ENCODE results near the gene CHURC1. TPM values are rescaled to one million over a fixed set of nuclear protein-coding genes. Genes with fewer than 3 reads are reported as not detected.
A peak's percentile ranks its signal among the peaks of the same experiment; 100 is the strongest.

Gene CHURC1
- total RNA-seq, 1 experiment from 2014 or later, result 52.4 TPM

DNA sequence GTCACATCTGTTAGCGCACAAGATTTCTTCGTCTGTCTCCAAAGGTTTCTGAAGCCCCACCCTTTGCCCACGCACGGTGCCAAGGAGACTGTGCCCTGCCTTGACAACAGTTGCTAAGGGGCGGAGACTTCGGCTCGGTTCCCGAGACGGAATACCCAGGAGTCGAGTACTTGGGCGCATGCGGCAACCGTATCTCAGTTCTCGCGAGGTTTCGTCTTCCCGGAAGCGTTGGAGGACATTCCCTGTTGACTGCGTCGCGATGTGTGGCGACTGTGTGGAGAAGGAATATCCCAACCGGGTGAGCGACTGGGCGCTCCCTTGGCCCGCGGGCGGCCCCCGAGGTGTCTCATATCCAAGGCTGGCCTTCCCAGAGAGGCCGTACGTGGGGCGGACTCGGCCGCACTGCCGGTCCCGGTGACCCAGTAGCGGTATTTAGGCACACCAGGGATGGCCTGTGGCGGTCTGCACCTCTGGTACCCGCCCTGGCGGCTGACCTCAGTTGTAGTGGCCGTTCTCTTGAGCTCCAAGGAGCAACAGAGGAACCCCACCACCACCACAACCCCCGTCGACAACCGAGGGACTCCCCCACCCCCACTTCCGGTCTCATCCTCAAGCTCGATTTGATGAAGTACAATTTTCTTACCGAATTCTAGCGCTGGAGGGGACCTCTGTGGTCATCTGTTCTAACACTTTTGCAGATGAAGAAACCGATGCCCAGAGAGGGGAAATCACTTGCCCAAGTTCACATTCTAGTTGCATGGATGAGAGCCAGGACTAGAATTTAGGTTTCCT lies at the start of gene CHURC1 (continued):
- TF ChIP-seq ZNF317 (CRISPR knock-in tag; IDR thresholded peaks at IDR 0.05; ENCODE audit: borderline replicate concordance, low read depth) (no peak), SMAD3 (CRISPR knock-in tag; IDR thresholded peaks at IDR 0.05; ENCODE audit: borderline replicate concordance) (0 out of 2 replicates have a peak, but pooled peaks have one; percentile 24), NFATC4 (CRISPR knock-in tag; IDR thresholded peaks at IDR 0.05) (no peak), NFYB (CRISPR knock-in tag; conservative IDR thresholded peaks at IDR 0.05; ENCODE audit: low read depth) (no peak), NR2C2 (CRISPR knock-in tag; IDR thresholded peaks at IDR 0.05) (no peak), FOXJ3 (CRISPR knock-in tag; IDR thresholded peaks at IDR 0.05; ENCODE audit: borderline replicate concordance) (no peak), HMGA2 (CRISPR knock-in tag; IDR thresholded peaks at IDR 0.05) (no peak), FOXP1 (CRISPR knock-in tag; IDR thresholded peaks at IDR 0.05; ENCODE audit: borderline replicate concordance) (no peak; the same call in 1 of the 2 replicates), KAT7 (CRISPR knock-in tag; IDR thresholded peaks at IDR 0.05; ENCODE audit: borderline replicate concordance) (0 out of 2 replicates have a peak, but pooled peaks have one; percentile 64), CBFB (CRISPR knock-in tag; IDR thresholded peaks at IDR 0.05; ENCODE audit: low read depth) (no peak), JUN (CRISPR knock-in tag; IDR thresholded peaks at IDR 0.05) (no peak), IRF2 (CRISPR knock-in tag; IDR thresholded peaks at IDR 0.05; ENCODE audit: borderline replicate concordance, low read depth) (no peak), CREM (CRISPR knock-in tag; IDR thresholded peaks at IDR 0.05) (0 out of 2 replicates have a peak, but pooled peaks have one; percentile 41), NR3C1 (CRISPR knock-in tag; conservative IDR thresholded peaks at IDR 0.05; ENCODE audit: low read depth) (no peak), ZNF423 (CRISPR knock-in tag; IDR thresholded peaks at IDR 0.05) (no peak), ESRRA (CRISPR knock-in tag; IDR thresholded peaks at IDR 0.05; ENCODE audit: borderline replicate concordance) (no peak), ZNF121 (CRISPR knock-in tag; IDR thresholded peaks at IDR 0.05) (no peak), MYBL2 (CRISPR knock-in tag; IDR thresholded peaks at IDR 0.05) (no peak; the same call in 1 of the 2 replicates), ZBTB21 (CRISPR knock-in tag; IDR thresholded peaks at IDR 0.05; ENCODE audit: borderline replicate concordance) (no peak), SP1 (CRISPR knock-in tag; conservative IDR thresholded peaks at IDR 0.05) (0 out of 2 replicates have a peak, but pooled peaks have one; percentile 40), TEAD4 (CRISPR knock-in tag; IDR thresholded peaks at IDR 0.05) (no peak)
- TF ChIP-seq, protein P1, sequence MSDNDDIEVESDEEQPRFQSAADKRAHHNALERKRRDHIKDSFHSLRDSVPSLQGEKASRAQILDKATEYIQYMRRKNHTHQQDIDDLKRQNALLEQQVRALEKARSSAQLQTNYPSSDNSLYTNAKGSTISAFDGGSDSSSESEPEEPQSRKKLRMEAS (CRISPR knock-in tag; IDR thresholded peaks at IDR 0.05), result peak; percentile 70
- TF ChIP-seq, protein P2, sequence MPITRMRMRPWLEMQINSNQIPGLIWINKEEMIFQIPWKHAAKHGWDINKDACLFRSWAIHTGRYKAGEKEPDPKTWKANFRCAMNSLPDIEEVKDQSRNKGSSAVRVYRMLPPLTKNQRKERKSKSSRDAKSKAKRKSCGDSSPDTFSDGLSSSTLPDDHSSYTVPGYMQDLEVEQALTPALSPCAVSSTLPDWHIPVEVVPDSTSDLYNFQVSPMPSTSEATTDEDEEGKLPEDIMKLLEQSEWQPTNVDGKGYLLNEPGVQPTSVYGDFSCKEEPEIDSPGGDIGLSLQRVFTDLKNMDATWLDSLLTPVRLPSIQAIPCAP (CRISPR knock-in tag; IDR thresholded peaks at IDR 0.05), result peak; percentile 45; the same call in 1 of the 2 replicates
- TF ChIP-seq, protein P3, sequence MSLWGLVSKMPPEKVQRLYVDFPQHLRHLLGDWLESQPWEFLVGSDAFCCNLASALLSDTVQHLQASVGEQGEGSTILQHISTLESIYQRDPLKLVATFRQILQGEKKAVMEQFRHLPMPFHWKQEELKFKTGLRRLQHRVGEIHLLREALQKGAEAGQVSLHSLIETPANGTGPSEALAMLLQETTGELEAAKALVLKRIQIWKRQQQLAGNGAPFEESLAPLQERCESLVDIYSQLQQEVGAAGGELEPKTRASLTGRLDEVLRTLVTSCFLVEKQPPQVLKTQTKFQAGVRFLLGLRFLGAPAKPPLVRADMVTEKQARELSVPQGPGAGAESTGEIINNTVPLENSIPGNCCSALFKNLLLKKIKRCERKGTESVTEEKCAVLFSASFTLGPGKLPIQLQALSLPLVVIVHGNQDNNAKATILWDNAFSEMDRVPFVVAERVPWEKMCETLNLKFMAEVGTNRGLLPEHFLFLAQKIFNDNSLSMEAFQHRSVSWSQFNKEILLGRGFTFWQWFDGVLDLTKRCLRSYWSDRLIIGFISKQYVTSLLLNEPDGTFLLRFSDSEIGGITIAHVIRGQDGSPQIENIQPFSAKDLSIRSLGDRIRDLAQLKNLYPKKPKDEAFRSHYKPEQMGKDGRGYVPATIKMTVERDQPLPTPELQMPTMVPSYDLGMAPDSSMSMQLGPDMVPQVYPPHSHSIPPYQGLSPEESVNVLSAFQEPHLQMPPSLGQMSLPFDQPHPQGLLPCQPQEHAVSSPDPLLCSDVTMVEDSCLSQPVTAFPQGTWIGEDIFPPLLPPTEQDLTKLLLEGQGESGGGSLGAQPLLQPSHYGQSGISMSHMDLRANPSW (CRISPR knock-in tag; conservative IDR thresholded peaks at IDR 0.05; ENCODE audit: low read depth), result no peak
- TF ChIP-seq, protein P4, sequence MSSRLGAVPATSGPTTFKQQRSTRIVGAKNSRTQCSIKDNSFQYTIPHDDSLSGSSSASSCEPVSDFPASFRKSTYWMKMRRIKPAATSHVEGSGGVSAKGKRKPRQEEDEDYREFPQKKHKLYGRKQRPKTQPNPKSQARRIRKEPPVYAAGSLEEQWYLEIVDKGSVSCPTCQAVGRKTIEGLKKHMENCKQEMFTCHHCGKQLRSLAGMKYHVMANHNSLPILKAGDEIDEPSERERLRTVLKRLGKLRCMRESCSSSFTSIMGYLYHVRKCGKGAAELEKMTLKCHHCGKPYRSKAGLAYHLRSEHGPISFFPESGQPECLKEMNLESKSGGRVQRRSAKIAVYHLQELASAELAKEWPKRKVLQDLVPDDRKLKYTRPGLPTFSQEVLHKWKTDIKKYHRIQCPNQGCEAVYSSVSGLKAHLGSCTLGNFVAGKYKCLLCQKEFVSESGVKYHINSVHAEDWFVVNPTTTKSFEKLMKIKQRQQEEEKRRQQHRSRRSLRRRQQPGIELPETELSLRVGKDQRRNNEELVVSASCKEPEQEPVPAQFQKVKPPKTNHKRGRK (CRISPR knock-in tag; IDR thresholded peaks at IDR 0.05; ENCODE audit: borderline replicate concordance), result no peak
- TF ChIP-seq, protein P5, sequence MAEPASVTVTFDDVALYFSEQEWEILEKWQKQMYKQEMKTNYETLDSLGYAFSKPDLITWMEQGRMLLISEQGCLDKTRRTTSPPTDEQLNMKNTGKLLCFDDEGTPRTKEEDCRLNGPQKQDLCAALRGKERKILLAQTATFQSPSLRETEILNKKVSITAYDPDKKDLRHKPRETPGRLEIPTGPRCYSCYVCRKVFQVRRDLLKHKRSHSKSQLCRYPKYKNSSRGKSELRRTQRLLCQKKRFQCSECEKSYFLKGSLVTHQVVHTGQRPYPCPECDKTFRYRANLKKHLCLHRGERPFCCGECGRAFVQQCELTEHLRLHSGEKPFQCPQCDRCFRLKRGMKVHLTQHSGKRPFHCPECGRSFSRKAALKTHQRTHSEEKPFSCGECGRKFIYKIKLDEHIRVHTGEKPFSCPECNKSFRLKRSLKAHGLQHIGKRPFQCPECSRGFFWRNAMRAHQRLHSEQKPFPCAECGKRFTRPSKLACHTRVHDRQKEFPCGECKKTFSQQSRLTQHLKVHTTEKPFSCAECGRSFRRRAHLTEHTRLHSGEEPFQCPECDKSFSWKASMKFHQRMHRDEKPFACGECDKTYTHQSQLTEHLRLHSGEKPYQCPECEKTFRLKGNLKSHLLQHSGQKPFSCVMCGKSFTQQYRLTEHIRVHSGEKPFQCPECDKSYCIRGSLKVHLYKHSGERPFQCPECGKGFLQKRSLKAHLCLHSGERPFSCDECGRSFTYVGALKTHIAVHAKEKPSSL (CRISPR knock-in tag; conservative IDR thresholded peaks at IDR 0.05), result no peak
- TF ChIP-seq, protein P6, sequence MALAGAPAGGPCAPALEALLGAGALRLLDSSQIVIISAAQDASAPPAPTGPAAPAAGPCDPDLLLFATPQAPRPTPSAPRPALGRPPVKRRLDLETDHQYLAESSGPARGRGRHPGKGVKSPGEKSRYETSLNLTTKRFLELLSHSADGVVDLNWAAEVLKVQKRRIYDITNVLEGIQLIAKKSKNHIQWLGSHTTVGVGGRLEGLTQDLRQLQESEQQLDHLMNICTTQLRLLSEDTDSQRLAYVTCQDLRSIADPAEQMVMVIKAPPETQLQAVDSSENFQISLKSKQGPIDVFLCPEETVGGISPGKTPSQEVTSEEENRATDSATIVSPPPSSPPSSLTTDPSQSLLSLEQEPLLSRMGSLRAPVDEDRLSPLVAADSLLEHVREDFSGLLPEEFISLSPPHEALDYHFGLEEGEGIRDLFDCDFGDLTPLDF (CRISPR knock-in tag; IDR thresholded peaks at IDR 0.05), result no peak
